Gastrocnemius medialis (tissue), 4 donors: Measurements from ENCODE around the gene NOX3. TPM values are rescaled to one million over a fixed set of nuclear protein-coding genes. Genes with fewer than 3 reads are reported as not detected.

Experiments used
- ATAC-seq, 2 donors: fragments of 150-250 bp; one replicate each; pipeline ENCODE4 v1.9.1; 2016
- DNase-seq, 2 donors: peaks; one replicate each; pipeline ENCODE4 v3.0.0-alpha.2; 2019
- H3K27ac ChIP-seq, 4 donors: fragments of 200-600 bp; sonication (generic); 1 replicate in 1 of 4; 2 replicates in 3 of 4; pipeline ENCODE4 v1.5.1; 2016 to 2018; ENCODE audit warnings: mild to moderate bottlenecking in 2 of 4, moderate library complexity in 1 of 4
- H3K27me3 ChIP-seq, 3 donors: fragments of 200-600 bp; sonication (generic) in 2 of 3; 1 replicate in 1 of 3; 2 replicates in 2 of 3; pipeline versions ENCODE4 v1.5.1 to v1.6.0; 2016 to 2019; ENCODE audit warnings: mild to moderate bottlenecking in 1 of 3, moderate library complexity in 1 of 3
- H3K36me3 ChIP-seq, 2 donors: fragments of 200-600 bp; sonication (generic) in 1 of 2; one replicate each; pipeline ENCODE4 v1.5.1; 2017 to 2018
- H3K4me1 ChIP-seq, 2 donors: fragments of 200-600 bp; sonication (generic) in 1 of 2; one replicate each; pipeline ENCODE4 v1.5.1; 2016 to 2017; ENCODE audit warnings: mild to moderate bottlenecking in 2 of 2
- H3K4me3 ChIP-seq, 4 donors: fragments of 200-600 bp; sonication (generic) in 3 of 4; 1 replicate in 1 of 4; 2 replicates in 3 of 4; pipeline ENCODE4 v1.5.1; 2016 to 2019; ENCODE audit warnings: mild to moderate bottlenecking in 2 of 4
- H3K9me3 ChIP-seq, 3 donors: fragments of 200-600 bp; sonication (generic) in 2 of 3; 1 replicate in 1 of 3; 2 replicates in 2 of 3; pipeline ENCODE4 v1.5.1; 2016 to 2019
- POLR2A ChIP-seq, 2 donors: fragments of 450-650 bp; IDR thresholded peaks; one replicate each; pipeline ENCODE4 v1.6.1; 2017; ENCODE audit warnings: antibody characterized with exemption in 2 of 2, mild to moderate bottlenecking in 2 of 2, moderate library complexity in 2 of 2
- in situ Hi-C, 4 donors: fragments of 200-750 bp; cut with MboI; loops; one replicate each; pipeline versions ENCODE4 v1.15.0 to v1.8.0; 2017; ENCODE audit warnings: low sequenced_read_pairs in 4 of 4
- intact Hi-C: fragments of 100-400 bp; cut with DNase I; formaldehyde crosslinking; loops from one replicate; pipeline ENCODE4 v1.15.1; 2023; ENCODE audit warnings: low total_unique reads
- total RNA-seq, 4 donors: library from RNA; depleted of rRNA; stranded (reverse); fragments of >200 nt; gene quantifications; one replicate each; pipeline versions ENCODE4 v1.1.0 to v1.2.3, GENCODE V29; 2016
- TF ChIP-seq, protein P1 (sequence below), 5 experiments: fragments of 450-650 bp in 3 of 5; fragments of 200-600 bp in 2 of 5; sonication (generic) in 2 of 5; IDR thresholded peaks in 4 of 5; conservative IDR thresholded peaks in 1 of 5; 1 replicate in 4 of 5; 2 replicates in 1 of 5; pipeline ENCODE4 v1.5.1; 2016 to 2019; ENCODE audit warnings: antibody characterized with exemption in 5 of 5, mild to moderate bottlenecking in 3 of 5, moderate library complexity in 3 of 5

The NOX3 gene
- total RNA-seq, 4 donors from 2014 or later, result not detected

DNA sequence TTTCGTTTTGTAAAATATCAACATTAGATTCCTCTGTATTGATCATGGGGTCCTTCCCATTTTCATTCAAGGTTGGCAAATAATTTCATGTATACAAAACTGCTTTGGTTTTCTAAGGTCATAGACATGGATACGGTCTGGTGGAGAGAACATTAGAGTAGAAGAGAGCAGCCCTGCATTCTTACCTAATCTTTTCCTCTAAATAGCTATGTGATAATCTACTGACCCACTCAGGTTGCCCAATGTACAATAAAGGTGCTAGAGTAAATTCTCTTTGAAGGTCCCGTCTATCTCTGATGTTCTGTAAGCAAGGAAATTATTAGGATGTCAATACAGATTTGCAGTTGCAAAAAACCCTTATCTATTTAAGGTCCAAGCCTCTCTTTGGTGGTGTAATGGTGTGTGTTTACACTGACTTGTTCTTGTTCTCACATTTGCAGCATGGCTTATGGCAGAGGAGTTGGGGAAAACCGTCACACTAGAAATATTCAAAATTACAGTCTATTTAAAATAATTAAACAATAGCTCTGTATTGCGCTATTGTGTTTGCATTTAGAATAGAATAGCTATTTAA is 31.2 kb upstream of the NOX3 start:
- Histone ChIP-seq H3K27me3 (no peaks in the 10 kb centered on the region), H3K36me3 (no peaks in the 10 kb centered on the region), H3K4me3 (no peak overlapping the region), H3K27ac (no peak overlapping the region), H3K9me3 (no peaks in the 10 kb centered on the region), H3K4me1 (no peaks in the 10 kb centered on the region)
- DNase-seq (no peak), ATAC-seq (no peak)
- intact Hi-C loops, result no loop called here
- TF ChIP-seq, protein P1, sequence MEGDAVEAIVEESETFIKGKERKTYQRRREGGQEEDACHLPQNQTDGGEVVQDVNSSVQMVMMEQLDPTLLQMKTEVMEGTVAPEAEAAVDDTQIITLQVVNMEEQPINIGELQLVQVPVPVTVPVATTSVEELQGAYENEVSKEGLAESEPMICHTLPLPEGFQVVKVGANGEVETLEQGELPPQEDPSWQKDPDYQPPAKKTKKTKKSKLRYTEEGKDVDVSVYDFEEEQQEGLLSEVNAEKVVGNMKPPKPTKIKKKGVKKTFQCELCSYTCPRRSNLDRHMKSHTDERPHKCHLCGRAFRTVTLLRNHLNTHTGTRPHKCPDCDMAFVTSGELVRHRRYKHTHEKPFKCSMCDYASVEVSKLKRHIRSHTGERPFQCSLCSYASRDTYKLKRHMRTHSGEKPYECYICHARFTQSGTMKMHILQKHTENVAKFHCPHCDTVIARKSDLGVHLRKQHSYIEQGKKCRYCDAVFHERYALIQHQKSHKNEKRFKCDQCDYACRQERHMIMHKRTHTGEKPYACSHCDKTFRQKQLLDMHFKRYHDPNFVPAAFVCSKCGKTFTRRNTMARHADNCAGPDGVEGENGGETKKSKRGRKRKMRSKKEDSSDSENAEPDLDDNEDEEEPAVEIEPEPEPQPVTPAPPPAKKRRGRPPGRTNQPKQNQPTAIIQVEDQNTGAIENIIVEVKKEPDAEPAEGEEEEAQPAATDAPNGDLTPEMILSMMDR (IDR thresholded peaks at IDR 0.05 in 4 of 5, conservative IDR thresholded peaks at IDR 0.05 in 1 of 5), result no peak
- no peak for TF ChIP-seq POLR2A (IDR thresholded peaks at IDR 0.05)
- in situ Hi-C loops, result no loop called here

GRCh38 chr6:155485756-155486155 is 30.1 kb upstream of the NOX3 start:
- Histone ChIP-seq H3K9me3 (no peaks in the 10 kb centered on the region), H3K4me1 (no peaks in the 10 kb centered on the region), H3K4me3 (no peak overlapping the region), H3K27me3 (no peaks in the 10 kb centered on the region), H3K36me3 (no peaks in the 10 kb centered on the region), H3K27ac (no peak overlapping the region)
- DNase-seq, result no peak
- no peak for ATAC-seq
- TF ChIP-seq, protein P1 (IDR thresholded peaks at IDR 0.05 in 4 of 5, conservative IDR thresholded peaks at IDR 0.05 in 1 of 5), result no peak
- no peak for TF ChIP-seq POLR2A (IDR thresholded peaks at IDR 0.05)
- intact Hi-C loops, result no loop called here
- in situ Hi-C loops, result no loop called here

- H3K36me3 ChIP-seq, result no peaks in the 10 kb centered on the region
- H3K9me3 ChIP-seq, result no peaks in the 10 kb centered on the region
- H3K27me3 ChIP-seq, result no peaks in the 10 kb centered on the region
- H3K4me3 ChIP-seq, result no peak overlapping the region
- DNase-seq, result no peak
- no peak for TF ChIP-seq POLR2A (IDR thresholded peaks at IDR 0.05)
- TF ChIP-seq, protein P1 (IDR thresholded peaks at IDR 0.05 in 4 of 5, conservative IDR thresholded peaks at IDR 0.05 in 1 of 5), result no peak
- intact Hi-C loops (no loop called here), in situ Hi-C loops (no loop called here)
- ATAC-seq, result no peak
- no peak overlapping the region for H3K27ac ChIP-seq
- no peaks in the 10 kb centered on the region for H3K4me1 ChIP-seq
These were observed 28.2 kb upstream of the NOX3 start for GRCh38 chr6:155483858-155484257.

DNA sequence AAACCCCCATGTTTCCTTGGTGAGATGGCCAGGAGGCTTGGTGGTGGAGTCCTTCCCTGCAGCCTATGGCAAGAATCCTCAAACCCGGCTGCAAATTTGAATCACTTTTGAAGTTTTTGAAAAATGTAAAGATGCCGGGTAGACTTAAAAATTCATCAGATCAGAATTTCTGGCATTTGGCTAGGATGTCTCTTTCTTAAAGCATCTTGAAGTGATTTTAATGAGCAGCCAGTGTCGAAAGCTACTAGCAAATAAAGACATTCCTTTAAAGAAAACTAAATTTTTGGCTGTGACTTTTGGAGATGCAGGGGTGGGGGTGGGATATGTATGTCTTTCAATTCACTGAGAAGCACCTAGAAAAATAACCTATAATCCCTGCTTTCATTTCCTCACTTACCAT is 25.6 kb upstream of the NOX3 start:
- Histone ChIP-seq H3K36me3 (no peaks in the 10 kb centered on the region), H3K9me3 (no peaks in the 10 kb centered on the region), H3K27me3 (no peaks in the 10 kb centered on the region), H3K27ac (no peak overlapping the region), H3K4me1 (no peaks in the 10 kb centered on the region), H3K4me3 (no peak overlapping the region)
- intact Hi-C loops, result no loop called here
- TF ChIP-seq POLR2A (IDR thresholded peaks at IDR 0.05), result no peak
- TF ChIP-seq, protein P1 (IDR thresholded peaks at IDR 0.05 in 4 of 5, conservative IDR thresholded peaks at IDR 0.05 in 1 of 5), result no peak
- DNase-seq, result no peak
- in situ Hi-C loops, result no loop called here
- ATAC-seq, result no peak

DNA sequence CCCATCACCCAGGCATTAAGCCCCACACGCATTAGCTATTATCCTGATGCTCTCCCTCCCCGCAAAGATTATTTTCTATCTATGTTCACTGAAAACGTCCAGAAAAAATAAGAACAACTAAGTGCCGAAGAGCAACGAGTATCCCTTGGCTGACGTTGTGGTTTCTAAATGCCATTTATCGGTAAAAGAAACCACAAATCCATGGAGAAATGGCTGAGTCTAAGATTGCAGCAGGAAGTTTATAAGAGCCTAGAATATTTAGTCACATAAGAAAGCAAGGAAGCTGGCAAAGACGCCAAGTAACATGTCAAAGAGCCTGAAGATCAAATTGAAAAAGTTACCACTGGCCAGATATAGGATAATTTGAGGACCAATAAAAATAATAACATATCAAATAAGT is 18.1 kb upstream of the NOX3 start:
- Histone ChIP-seq H3K4me1 (no peaks in the 10 kb centered on the region), H3K36me3 (no peaks in the 10 kb centered on the region)
- in situ Hi-C loops, result no loop called here

More for the DNA sequence above, 18.1 kb upstream of the NOX3 start:
- no peak overlapping the region for H3K4me3 ChIP-seq
- intact Hi-C loops, result no loop called here
- no peak for ATAC-seq
- no peak overlapping the region for H3K27ac ChIP-seq
- TF ChIP-seq, protein P1 (IDR thresholded peaks at IDR 0.05 in 4 of 5, conservative IDR thresholded peaks at IDR 0.05 in 1 of 5), result no peak
- no peak for TF ChIP-seq POLR2A (IDR thresholded peaks at IDR 0.05)
- H3K9me3 ChIP-seq, result no peaks in the 10 kb centered on the region
- no peak for DNase-seq
- H3K27me3 ChIP-seq, result no peaks in the 10 kb centered on the region
